ENCODE results near the gene SLC26A9. TPM values are rescaled to one million over a fixed set of nuclear protein-coding genes. Genes with fewer than 3 reads are reported as not detected.
A peak's percentile ranks its signal among the peaks of the same experiment; 100 is the strongest.

The SLC26A9 gene
- total and polyA plus RNA-seq, 8 donors, result 4.1 to 42.5 (median 6.8) TPM

DNA sequence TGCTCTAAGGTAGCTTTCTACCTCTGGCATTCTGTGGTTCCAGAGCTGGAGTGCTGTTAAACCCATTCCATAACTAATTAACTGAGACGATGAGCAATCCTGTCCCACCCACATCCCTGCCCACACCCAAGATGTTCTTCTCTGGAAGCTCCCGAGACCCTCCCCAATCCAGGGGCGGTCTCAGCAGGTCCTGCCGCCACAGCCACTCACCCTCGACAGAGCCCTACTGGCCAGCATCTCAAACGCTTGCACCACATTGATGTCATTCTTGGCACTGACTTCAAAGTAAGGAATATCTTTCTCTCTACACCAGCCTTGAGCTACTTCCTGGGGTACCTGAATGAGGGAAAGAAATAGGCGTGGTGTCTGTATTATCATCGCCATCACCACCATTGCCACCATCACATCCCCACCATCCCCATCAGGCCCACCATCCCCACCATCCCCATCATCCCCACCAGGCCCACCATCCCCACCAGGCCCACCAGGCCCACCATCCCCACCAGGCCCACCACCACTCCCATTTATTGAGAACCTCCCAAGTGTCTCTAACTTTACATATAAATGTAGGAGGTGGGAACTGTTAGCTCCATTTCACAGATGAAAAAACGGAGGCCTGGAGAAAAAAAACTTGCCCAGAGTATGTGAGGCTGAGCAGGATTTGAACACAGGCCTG lies 42.2 kb upstream of the SLC26A9 start:
- H3K27me3 ChIP-seq, result no peaks in the 10 kb centered on the region
- ATAC-seq (no peak), DNase-seq (no peak)
- peaks cover 0 to 7% of the 10 kb centered on the region in 2 donors for H3K4me1 ChIP-seq
- H3K36me3 ChIP-seq, result no peaks in the 10 kb centered on the region
- TF ChIP-seq, protein P1, sequence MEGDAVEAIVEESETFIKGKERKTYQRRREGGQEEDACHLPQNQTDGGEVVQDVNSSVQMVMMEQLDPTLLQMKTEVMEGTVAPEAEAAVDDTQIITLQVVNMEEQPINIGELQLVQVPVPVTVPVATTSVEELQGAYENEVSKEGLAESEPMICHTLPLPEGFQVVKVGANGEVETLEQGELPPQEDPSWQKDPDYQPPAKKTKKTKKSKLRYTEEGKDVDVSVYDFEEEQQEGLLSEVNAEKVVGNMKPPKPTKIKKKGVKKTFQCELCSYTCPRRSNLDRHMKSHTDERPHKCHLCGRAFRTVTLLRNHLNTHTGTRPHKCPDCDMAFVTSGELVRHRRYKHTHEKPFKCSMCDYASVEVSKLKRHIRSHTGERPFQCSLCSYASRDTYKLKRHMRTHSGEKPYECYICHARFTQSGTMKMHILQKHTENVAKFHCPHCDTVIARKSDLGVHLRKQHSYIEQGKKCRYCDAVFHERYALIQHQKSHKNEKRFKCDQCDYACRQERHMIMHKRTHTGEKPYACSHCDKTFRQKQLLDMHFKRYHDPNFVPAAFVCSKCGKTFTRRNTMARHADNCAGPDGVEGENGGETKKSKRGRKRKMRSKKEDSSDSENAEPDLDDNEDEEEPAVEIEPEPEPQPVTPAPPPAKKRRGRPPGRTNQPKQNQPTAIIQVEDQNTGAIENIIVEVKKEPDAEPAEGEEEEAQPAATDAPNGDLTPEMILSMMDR (IDR thresholded peaks at IDR 0.05), result no peak
- H3K27ac ChIP-seq, result no peak overlapping the region
- intact Hi-C loops (cut with DNase I), result loop anchor here (10.0 kb wide), 1 partner anchor 119 kb away; no protein-coding TSS in a partner anchor
- no peaks in the 10 kb centered on the region for H3K9me3 ChIP-seq
- H3K4me3 ChIP-seq, result no peak overlapping the region

DNA sequence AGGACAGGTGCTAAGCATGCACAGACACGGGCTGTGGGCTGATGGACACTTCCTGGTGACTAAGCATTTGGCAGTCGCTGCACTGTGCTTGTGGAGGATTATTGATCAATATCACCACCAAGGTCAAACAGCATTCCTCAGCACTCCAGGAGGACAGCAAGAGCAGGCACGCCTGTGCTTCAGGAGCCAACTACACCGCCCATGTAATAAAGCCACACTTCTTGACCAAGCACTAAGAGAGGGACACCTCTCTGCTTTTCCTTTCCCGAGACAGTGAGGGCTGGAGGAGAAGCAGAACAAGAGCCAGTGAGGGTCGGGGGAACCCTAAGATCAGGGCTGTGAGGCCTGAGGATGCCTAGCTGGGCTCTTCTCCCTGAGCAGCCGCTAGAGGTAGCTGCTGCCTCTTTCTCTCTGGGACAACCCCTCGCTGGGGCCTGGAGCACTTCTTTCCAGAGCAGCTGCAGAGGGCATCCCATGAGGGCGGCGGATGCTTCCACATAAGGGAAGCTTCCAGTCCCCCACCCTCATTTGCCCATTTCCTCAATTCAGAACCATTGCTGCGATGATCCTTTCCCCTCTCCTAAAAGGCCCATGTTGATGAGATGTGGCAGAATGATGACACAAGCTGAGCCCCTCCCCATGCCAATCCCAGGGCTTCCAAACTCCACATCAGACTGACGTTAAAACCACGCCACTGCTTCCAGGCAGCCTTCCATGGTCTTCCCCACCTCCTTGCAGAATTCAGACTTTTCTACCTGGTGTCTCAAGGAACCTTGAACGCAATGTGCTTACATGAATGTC lies 40.9 kb upstream of the SLC26A9 start:
- Histone ChIP-seq H3K4me1 (peaks cover 0 to 7% of the 10 kb centered on the region in 2 donors), H3K27ac (no peak overlapping the region), H3K36me3 (no peaks in the 10 kb centered on the region), H3K4me3 (no peak overlapping the region), H3K27me3 (no peaks in the 10 kb centered on the region), H3K9me3 (no peaks in the 10 kb centered on the region)
- intact Hi-C loops (cut with DNase I), result loop anchor here (10.0 kb wide), 1 partner anchor 121 kb away; no protein-coding TSS in a partner anchor
- peak; percentile 93 for ATAC-seq
- TF ChIP-seq, protein P1 (IDR thresholded peaks at IDR 0.05), result peak; percentile 70 to 83
- peak in 3 of 4 donors; percentile 26 to 63 (median 56) for DNase-seq

DNA sequence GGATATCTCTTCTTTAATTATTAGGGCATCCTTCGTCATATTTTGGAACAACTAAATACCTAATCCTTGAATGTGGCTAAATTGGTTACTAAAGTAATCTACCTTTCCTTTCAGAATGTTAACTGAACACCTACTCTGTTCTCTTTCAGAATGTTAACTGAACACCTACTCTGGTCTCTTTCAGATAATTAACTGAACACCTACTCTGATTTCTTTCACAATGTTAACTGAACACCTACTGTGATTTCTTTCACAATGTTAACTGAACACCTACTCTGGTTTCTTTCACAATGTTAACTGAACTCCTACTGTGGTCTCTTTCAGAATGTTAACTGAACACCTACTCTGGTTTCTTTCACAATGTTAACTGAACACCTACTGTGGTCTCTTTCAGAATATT lies 38.0 kb upstream of the SLC26A9 start:
- H3K4me1 ChIP-seq, result peaks cover 0 to 7% of the 10 kb centered on the region in 2 donors
- no peaks in the 10 kb centered on the region for H3K9me3 ChIP-seq
- no peak for DNase-seq
- no peaks in the 10 kb centered on the region for H3K36me3 ChIP-seq
- TF ChIP-seq, protein P1 (IDR thresholded peaks at IDR 0.05), result no peak
- H3K27me3 ChIP-seq, result no peaks in the 10 kb centered on the region
- no peak overlapping the region for H3K4me3 ChIP-seq
- no peak for ATAC-seq
- no peak overlapping the region for H3K27ac ChIP-seq
- intact Hi-C loops (cut with DNase I), result loop anchor here (10.0 kb wide), 1 partner anchor 124 kb away; no protein-coding TSS in a partner anchor

DNA sequence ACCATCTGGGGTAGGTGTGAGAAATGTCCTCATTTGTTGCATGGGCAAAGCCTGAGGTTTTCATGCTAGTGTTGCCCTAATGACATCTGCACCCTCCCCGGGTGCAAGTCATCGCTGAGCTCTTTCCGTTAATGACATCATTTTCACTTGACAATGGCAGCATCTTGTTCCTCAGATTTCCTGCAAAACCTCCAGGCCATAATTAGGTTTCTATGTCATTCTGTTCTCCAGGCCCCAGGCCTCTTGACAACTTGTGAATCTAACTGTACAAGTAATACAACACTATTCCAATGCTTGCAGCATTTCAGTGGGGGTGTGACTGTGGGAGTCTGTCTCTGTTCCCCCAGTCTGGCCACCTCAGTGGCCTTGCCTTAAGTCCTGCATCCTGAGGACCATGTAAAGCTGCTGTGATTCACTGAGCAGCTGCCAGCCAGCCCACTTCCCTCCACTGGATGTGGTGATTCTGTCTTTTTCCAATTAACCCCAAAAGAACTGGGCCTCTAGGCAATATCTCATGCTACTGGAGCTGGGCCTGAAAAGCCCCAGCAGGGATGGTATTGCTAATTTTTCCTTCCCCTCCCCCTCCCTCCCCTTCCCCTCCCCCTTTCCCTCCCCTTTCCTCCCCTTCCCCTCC lies 37.1 kb upstream of the SLC26A9 start:
- H3K36me3 ChIP-seq, result no peaks in the 10 kb centered on the region
- H3K27ac ChIP-seq, result no peak overlapping the region
- no peaks in the 10 kb centered on the region for H3K9me3 ChIP-seq
- H3K4me3 ChIP-seq, result no peak overlapping the region
- intact Hi-C loops (cut with DNase I), result loop anchor here (10.0 kb wide), 1 partner anchor 124 kb away; no protein-coding TSS in a partner anchor
- ATAC-seq, result no peak
- peak in 1 of 4 donors; percentile 0 for DNase-seq
- peaks cover 4 to 7% of the 10 kb centered on the region in 2 donors for H3K4me1 ChIP-seq
- H3K27me3 ChIP-seq, result no peaks in the 10 kb centered on the region
- TF ChIP-seq, protein P1 (IDR thresholded peaks at IDR 0.05), result no peak

All from left lung (tissue), 10 donors.